Measurements from ENCODE around the gene STAMBPL1. TPM values are rescaled to one million over a fixed set of nuclear protein-coding genes. Genes with fewer than 3 reads are reported as not detected.
A peak's percentile ranks its signal among the peaks of the same experiment; 100 is the strongest.

Gene STAMBPL1
- total and polyA plus RNA-seq, 10 donors, result 6.2 to 49.4 (median 25.6) TPM

- Histone ChIP-seq H3K27me3 (replicated peaks in 1 of 7) (no peaks in the 10 kb centered on the region), H3K27ac (no peak overlapping the region), H3K36me3 (peaks cover 0 to 87% (median 31%) of the 10 kb centered on the region in 6 donors), H3K4me1 (peaks cover 0 to 34% (median 18%) of the 10 kb centered on the region in 6 donors), H3K9me3 (no peaks in the 10 kb centered on the region), H3K4me3 (no peak overlapping the region)
- intact Hi-C loops (cut with DNase I; ENCODE audit: low total_unique reads), result no loop called here
- 91 to 97% (median 92%) methylated on average over 6 of the region's 6 CpGs for WGBS, 5 donors
- TF ChIP-seq POLR2AphosphoS5 (IDR thresholded peaks at IDR 0.05) (peak in 1 of 3 donors; percentile 52), POLR2A (IDR thresholded peaks at IDR 0.05) (no peak)
- DNase-seq, result no peak
Observed at GRCh38 chr10:88941026-88941425, 61.0 kb downstream of the STAMBPL1 start.

GRCh38 chr10:88943778-88944177 lies 63.7 kb downstream of the STAMBPL1 start:
- Histone ChIP-seq H3K27me3 (replicated peaks in 1 of 7) (no peaks in the 10 kb centered on the region), H3K4me3 (no peak overlapping the region), H3K27ac (peak overlapping the region in 1 of 8 donors; percentile 7), H3K9me3 (no peaks in the 10 kb centered on the region), H3K36me3 (peaks cover 0 to 65% (median 21%) of the 10 kb centered on the region in 6 donors), H3K4me1 (peaks cover 0 to 35% (median 16%) of the 10 kb centered on the region in 6 donors)
- no peak for DNase-seq
- 81 to 89% (median 85%) methylated on average over 3 of the region's 3 CpGs for WGBS, 5 donors
- TF ChIP-seq POLR2A (IDR thresholded peaks at IDR 0.05) (no peak), POLR2AphosphoS5 (IDR thresholded peaks at IDR 0.05) (peak in 1 of 3 donors; percentile 42), CTCF (IDR thresholded peaks at IDR 0.05 in 8 of 11, conservative IDR thresholded peaks at IDR 0.05 in 3 of 11) (no peak)
- intact Hi-C loops (cut with DNase I; ENCODE audit: low total_unique reads), result no loop called here

GRCh38 chr10:88944813-88945212 lies 64.8 kb downstream of the STAMBPL1 start:
- Histone ChIP-seq H3K4me3 (no peak overlapping the region), H3K27ac (no peak overlapping the region), H3K36me3 (peaks cover 0 to 55% (median 11%) of the 10 kb centered on the region in 6 donors), H3K27me3 (replicated peaks in 1 of 7) (no peaks in the 10 kb centered on the region), H3K4me1 (peaks cover 0 to 35% (median 16%) of the 10 kb centered on the region in 6 donors), H3K9me3 (no peaks in the 10 kb centered on the region)
- DNase-seq, result no peak
- TF ChIP-seq POLR2A (IDR thresholded peaks at IDR 0.05) (no peak), CTCF (IDR thresholded peaks at IDR 0.05 in 8 of 11, conservative IDR thresholded peaks at IDR 0.05 in 3 of 11) (no peak), POLR2AphosphoS5 (IDR thresholded peaks at IDR 0.05) (no peak)
- intact Hi-C loops (cut with DNase I; ENCODE audit: low total_unique reads), result no loop called here
- 59 to 65% (median 62%) methylated on average over 3 of the region's 3 CpGs for WGBS, 5 donors

- Histone ChIP-seq H3K4me3 (no peak overlapping the region), H3K4me1 (peaks cover 0 to 35% (median 16%) of the 10 kb centered on the region in 6 donors), H3K9me3 (no peaks in the 10 kb centered on the region), H3K27ac (no peak overlapping the region), H3K27me3 (replicated peaks in 1 of 7) (no peaks in the 10 kb centered on the region), H3K36me3 (peaks cover 0 to 41% (median 4%) of the 10 kb centered on the region in 6 donors)
- TF ChIP-seq CTCF (IDR thresholded peaks at IDR 0.05 in 8 of 11, conservative IDR thresholded peaks at IDR 0.05 in 3 of 11) (no peak), POLR2AphosphoS5 (IDR thresholded peaks at IDR 0.05) (no peak), POLR2A (IDR thresholded peaks at IDR 0.05) (no peak)
- WGBS, 5 donors, result 86 to 100% (median 94%) methylated on average over 1 of the region's 1 CpG
- intact Hi-C loops (cut with DNase I; ENCODE audit: low total_unique reads), result no loop called here
- DNase-seq, result no peak
Observed at GRCh38 chr10:88946200-88946599, 66.2 kb downstream of the STAMBPL1 start.
